ENCODE results near the gene PSMD6. TPM values are rescaled to one million over a fixed set of nuclear protein-coding genes. Genes with fewer than 3 reads are reported as not detected.

The PSMD6 gene
- total RNA-seq, 1 experiment from 2014 or later, result 78.7 TPM

DNA sequence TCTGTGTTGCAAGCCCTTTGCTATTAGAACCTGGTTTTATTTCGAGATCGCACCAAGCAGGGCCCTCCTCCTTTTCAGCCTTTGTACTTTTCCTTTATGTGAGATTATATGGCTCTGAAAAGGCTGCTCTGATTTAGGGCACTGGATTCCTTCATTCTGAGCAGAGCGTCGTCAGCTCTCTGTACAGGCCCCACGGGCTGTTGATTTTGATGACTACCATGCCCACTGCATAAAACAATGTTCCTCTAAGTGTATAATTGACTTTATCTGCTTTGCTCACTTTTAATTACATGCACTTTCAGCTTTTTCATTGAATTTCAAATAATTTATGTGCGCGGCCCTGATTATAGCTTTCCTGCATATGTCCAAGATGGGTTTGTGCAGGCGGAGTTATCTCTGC lies 4.4 kb upstream of the PSMD6 start:
- H2AFZ ChIP-seq (ENCODE audit: low read depth, low read length, poor library complexity, severe bottlenecking), result no peak overlapping the region
- no peaks in the 10 kb centered on the region for H3K36me3 ChIP-seq (ENCODE audit: control insufficient read depth in 1 of 2, insufficient read depth in 2 of 2, low read length in 2 of 2)
- H3K9me2 ChIP-seq (ENCODE audit: insufficient read depth), result no peaks in the 10 kb centered on the region
- peaks cover 27% of the 10 kb centered on the region; the same call in 1 of the 2 replicates for H3K27me3 ChIP-seq (ENCODE audit: insufficient read depth, low read length)
- DNase-seq (ENCODE audit: low read depth, low spot score), result no peak
- H4K20me1 ChIP-seq (ENCODE audit: insufficient read depth), result no peaks in the 10 kb centered on the region
- H3K4me2 ChIP-seq (ENCODE audit: low read length), result no peak overlapping the region
- TF ChIP-seq ZNF274 (IDR thresholded peaks at IDR 0.05; ENCODE audit: low read depth, low read length) (no peak), JUND (IDR thresholded peaks at IDR 0.05) (no peak), ZFX (IDR thresholded peaks at IDR 0.05) (no peak), EGR1 (IDR thresholded peaks at IDR 0.05; ENCODE audit: low read depth) (no peak)
- ATAC-seq, result no peak
- H3K4me1 ChIP-seq (ENCODE audit: control insufficient read depth in 1 of 2, insufficient read depth in 2 of 2, low read length in 2 of 2), result peaks cover 3 to 10% of the 10 kb centered on the region in 2 experiments; a peak in 3 of 4 replicates
- intact Hi-C loops (cut with micrococcal nuclease), result no loop called here
- no TSS peak for BruUV-seq (replicated peaks)
- peaks cover 7% of the 10 kb centered on the region for H3K79me2 ChIP-seq (ENCODE audit: insufficient read depth, low read length)
- POLR2A ChIA-PET, result no interaction called here
- H3K27ac ChIP-seq (ENCODE audit: low read depth, low read length), result no peak overlapping the region
- CTCF ChIA-PET, result no interaction called here
- no peak overlapping the region for H3K4me3 ChIP-seq (replicated peaks in 1 of 2; ENCODE audit: low read depth in 1 of 2, low read length in 2 of 2)
- no peaks in the 10 kb centered on the region for H3K9me3 ChIP-seq (ENCODE audit: control insufficient read depth in 1 of 2, insufficient read depth in 1 of 2, low read depth in 1 of 2, low read length in 2 of 2)
- H3K9ac ChIP-seq (ENCODE audit: low read length), result no peak overlapping the region
- RAD21 ChIA-PET (ENCODE audit: low non-redundant PET in 1 of 2, low total read pairs in 2 of 2, uncharacterized antibody in 2 of 2, unreplicated experiment in 2 of 2), result no interaction called here

GRCh38 chr3:64026346-64026745 lies 3.1 kb upstream of the PSMD6 start:
- no peak overlapping the region for H2AFZ ChIP-seq (ENCODE audit: low read depth, low read length, poor library complexity, severe bottlenecking)
- H3K4me1 ChIP-seq (ENCODE audit: control insufficient read depth in 1 of 2, insufficient read depth in 2 of 2, low read length in 2 of 2), result peaks cover 8 to 19% of the 10 kb centered on the region in 2 experiments; a peak in 3 of 4 replicates
- H3K9me2 ChIP-seq (ENCODE audit: insufficient read depth), result no peaks in the 10 kb centered on the region
- peaks cover 20% of the 10 kb centered on the region for H3K79me2 ChIP-seq (ENCODE audit: insufficient read depth, low read length)
- intact Hi-C loops (cut with micrococcal nuclease), result no loop called here
- POLR2A ChIA-PET, result no interaction called here
- no peak overlapping the region for H3K4me2 ChIP-seq (ENCODE audit: low read length)
- no peak overlapping the region for H3K9ac ChIP-seq (ENCODE audit: low read length)
- H4K20me1 ChIP-seq (ENCODE audit: insufficient read depth), result no peaks in the 10 kb centered on the region
- no peaks in the 10 kb centered on the region; a peak in 1 of 4 replicates for H3K36me3 ChIP-seq (ENCODE audit: control insufficient read depth in 1 of 2, insufficient read depth in 2 of 2, low read length in 2 of 2)
- no TSS peak for BruUV-seq (replicated peaks)
- RAD21 ChIA-PET (ENCODE audit: low non-redundant PET in 1 of 2, low total read pairs in 2 of 2, uncharacterized antibody in 2 of 2, unreplicated experiment in 2 of 2), result no interaction called here
- peaks cover 27% of the 10 kb centered on the region; the same call in 1 of the 2 replicates for H3K27me3 ChIP-seq (ENCODE audit: insufficient read depth, low read length)
- TF ChIP-seq REST (IDR thresholded peaks at IDR 0.05; ENCODE audit: low read depth) (no peak), ELF1 (IDR thresholded peaks at IDR 0.05; ENCODE audit: borderline replicate concordance, low read depth) (no peak), CEBPB (IDR thresholded peaks at IDR 0.05; ENCODE audit: low read depth) (no peak), FOSL1 (IDR thresholded peaks at IDR 0.05; ENCODE audit: low read depth) (no peak), SIN3A (IDR thresholded peaks at IDR 0.05; ENCODE audit: low read depth) (no peak), TCF7L2 (IDR thresholded peaks at IDR 0.05; ENCODE audit: borderline replicate concordance, extremely low read depth, insufficient read depth, insufficient read length) (no peak), EZH2phosphoT487 (IDR thresholded peaks at IDR 0.05; ENCODE audit: borderline replicate concordance) (no peak), POLR2A (IDR thresholded peaks at IDR 0.05; ENCODE audit: borderline replicate concordance, extremely low read depth, insufficient read depth, insufficient read length) (no peak), EGR1 (IDR thresholded peaks at IDR 0.05; ENCODE audit: low read depth) (no peak), SRF (IDR thresholded peaks at IDR 0.05; ENCODE audit: low read depth) (no peak), ZFX (IDR thresholded peaks at IDR 0.05) (no peak), CBX3 (IDR thresholded peaks at IDR 0.05; ENCODE audit: low read depth) (no peak), SP1 (IDR thresholded peaks at IDR 0.05; ENCODE audit: low read depth) (no peak), YY1 (IDR thresholded peaks at IDR 0.05; ENCODE audit: extremely low read depth, insufficient replicate concordance, low read depth, low read length) (no peak)
- no peak for DNase-seq (ENCODE audit: low read depth, low spot score)
- no peaks in the 10 kb centered on the region for H3K9me3 ChIP-seq (ENCODE audit: control insufficient read depth in 1 of 2, insufficient read depth in 1 of 2, low read depth in 1 of 2, low read length in 2 of 2)
- H3K4me3 ChIP-seq (replicated peaks in 1 of 2; ENCODE audit: low read depth in 1 of 2, low read length in 2 of 2), result no peak overlapping the region
- no peak overlapping the region for H3K27ac ChIP-seq (ENCODE audit: low read depth, low read length)
- ATAC-seq, result no peak
- CTCF ChIA-PET, result no interaction called here

Data from HCT116 (cell line).